ENCODE results near the gene MROH2A.
"Not testable (repeated sequence)": the region's sequence is repeated elsewhere in the genome, so short reads cannot be mapped to it uniquely, and the experiment has no call there.

The MROH2A gene

DNA sequence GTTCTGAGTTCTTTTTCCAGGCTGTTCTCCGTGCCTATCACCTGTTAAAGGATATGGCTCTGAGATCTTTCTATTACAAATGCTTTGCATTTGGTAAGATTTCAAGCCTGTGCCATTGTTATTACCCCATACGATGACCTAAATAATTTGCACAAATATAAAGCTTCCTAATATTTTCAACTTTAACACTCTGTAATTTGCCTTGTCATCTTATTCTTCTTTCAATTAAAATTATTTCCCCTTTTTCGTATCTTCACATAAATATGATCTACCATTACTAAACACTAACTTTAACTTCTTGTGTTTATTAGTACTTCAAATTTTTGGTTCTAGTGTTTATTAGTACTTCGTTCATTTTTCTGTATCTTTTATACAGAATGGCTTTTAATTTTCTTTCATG lies 93.3 kb downstream of the MROH2A start:
- H3K4me3 ChIP-seq (ENCODE audit: low read length) = no peak overlapping the region
- DNase-seq (ENCODE audit: low read depth, low spot score) = no peak

DNA sequence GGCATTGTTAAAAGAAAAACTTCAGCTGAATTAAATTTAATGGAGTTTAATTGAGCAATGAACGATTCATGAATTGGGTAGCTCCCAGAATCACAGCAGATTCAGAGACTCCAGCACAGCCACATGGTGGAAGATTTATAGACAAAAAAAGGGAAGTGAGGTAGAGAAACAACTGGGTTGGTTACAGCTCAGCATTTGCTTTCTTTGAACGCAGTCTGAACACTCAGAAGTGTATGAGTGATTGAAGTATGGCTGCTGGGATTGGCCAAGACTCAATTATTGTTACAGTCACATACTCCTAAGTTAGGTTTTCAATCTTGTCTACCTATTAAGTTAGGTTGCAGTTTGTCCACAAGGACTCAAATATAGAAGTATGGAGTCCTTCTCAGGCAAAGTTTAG lies 94.0 kb downstream of the MROH2A start:
- DNase-seq (ENCODE audit: low read depth, low spot score); H3K4me3 ChIP-seq (ENCODE audit: low read length): not testable (repeated sequence)

GRCh38 chr2:233882353-233882752 lies 104.2 kb downstream of the MROH2A start:
- H3K4me3 ChIP-seq (ENCODE audit: low read length) = no peak overlapping the region
- DNase-seq (ENCODE audit: low read depth, low spot score) = no peak

Measured in Jurkat, Clone E6-1 (cell line).